K562 (cell line): ENCODE measurements around the gene CD74.

Experiments used
- ELK1 ChIP-seq: sonication (generic); formaldehyde crosslinking; IDR thresholded peaks from 2 replicates; pipeline ENCODE4 v1.8.1; 2022; ENCODE audit warnings: missing genetic modification reagents
- GABPA ChIP-seq: fragments of 200-800 bp; sonication (Bioruptor generic); conservative IDR thresholded peaks from 2 replicates; pipeline ENCODE4 v1.6.1; 2016; ENCODE audit warnings: low read depth, missing genetic modification characterization, missing compliant biosample characterization
- MTA2 ChIP-seq: fragments of 450-650 bp; IDR thresholded peaks from 2 replicates; pipeline ENCODE4 v1.6.1; 2016; ENCODE audit warnings: low read depth
- MYC ChIP-seq, 2 experiments: fragments of 250-450 bp in 1 of 2; sonication (Bioruptor Pico) in 1 of 2; IDR thresholded peaks; 2 replicates each; pipeline versions ENCODE4 v1.5.1 to v1.6.1; 2012 to 2021; ENCODE audit warnings: low read depth in 2 of 2, borderline replicate concordance in 1 of 2, improper control_type of control experiment in 1 of 2, low read length in 1 of 2, mild to moderate bottlenecking in 1 of 2, moderate library complexity in 1 of 2
- POLR2A ChIP-seq: fragments of 450-650 bp; conservative IDR thresholded peaks from 2 replicates; pipeline ENCODE4 v1.6.1; 2016
- ZBTB40 ChIP-seq, 2 experiments: fragments of 450-650 bp in 1 of 2; sonication (generic) in 1 of 2; formaldehyde crosslinking in 1 of 2; IDR thresholded peaks; 2 replicates each; pipeline versions ENCODE4 v1.7.1 to v1.9.0; 2016 to 2022; ENCODE audit warnings: inconsistent platforms in 1 of 2, mild to moderate bottlenecking in 1 of 2, missing genetic modification reagents in 1 of 2
- ZZZ3 ChIP-seq: fragments of 450-650 bp; IDR thresholded peaks from 2 replicates; pipeline ENCODE4 v1.6.1; 2016; ENCODE audit warnings: antibody characterized with exemption, mild to moderate bottlenecking, moderate library complexity
- TF ChIP-seq, protein P1 (sequence below), 3 experiments: IDR thresholded peaks in 2 of 3; conservative IDR thresholded peaks in 1 of 3; 2 replicates each; pipeline ENCODE4 v1.5.1; 2011 to 2012; ENCODE audit warnings: low read length in 3 of 3, mild to moderate bottlenecking in 3 of 3, control low read depth in 2 of 3, improper control_type of control experiment in 1 of 3, inconsistent platforms in 1 of 3, low read depth in 1 of 3, mixed read lengths in 1 of 3, moderate library complexity in 1 of 3; ENCODE audit not compliant: insufficient read depth in 2 of 3
- TF ChIP-seq, protein P2 (sequence below): sonication (generic); formaldehyde crosslinking; IDR thresholded peaks from 2 replicates; pipeline ENCODE4 v1.8.0; 2023; ENCODE audit warnings: mild to moderate bottlenecking, missing genetic modification reagents

DNA sequence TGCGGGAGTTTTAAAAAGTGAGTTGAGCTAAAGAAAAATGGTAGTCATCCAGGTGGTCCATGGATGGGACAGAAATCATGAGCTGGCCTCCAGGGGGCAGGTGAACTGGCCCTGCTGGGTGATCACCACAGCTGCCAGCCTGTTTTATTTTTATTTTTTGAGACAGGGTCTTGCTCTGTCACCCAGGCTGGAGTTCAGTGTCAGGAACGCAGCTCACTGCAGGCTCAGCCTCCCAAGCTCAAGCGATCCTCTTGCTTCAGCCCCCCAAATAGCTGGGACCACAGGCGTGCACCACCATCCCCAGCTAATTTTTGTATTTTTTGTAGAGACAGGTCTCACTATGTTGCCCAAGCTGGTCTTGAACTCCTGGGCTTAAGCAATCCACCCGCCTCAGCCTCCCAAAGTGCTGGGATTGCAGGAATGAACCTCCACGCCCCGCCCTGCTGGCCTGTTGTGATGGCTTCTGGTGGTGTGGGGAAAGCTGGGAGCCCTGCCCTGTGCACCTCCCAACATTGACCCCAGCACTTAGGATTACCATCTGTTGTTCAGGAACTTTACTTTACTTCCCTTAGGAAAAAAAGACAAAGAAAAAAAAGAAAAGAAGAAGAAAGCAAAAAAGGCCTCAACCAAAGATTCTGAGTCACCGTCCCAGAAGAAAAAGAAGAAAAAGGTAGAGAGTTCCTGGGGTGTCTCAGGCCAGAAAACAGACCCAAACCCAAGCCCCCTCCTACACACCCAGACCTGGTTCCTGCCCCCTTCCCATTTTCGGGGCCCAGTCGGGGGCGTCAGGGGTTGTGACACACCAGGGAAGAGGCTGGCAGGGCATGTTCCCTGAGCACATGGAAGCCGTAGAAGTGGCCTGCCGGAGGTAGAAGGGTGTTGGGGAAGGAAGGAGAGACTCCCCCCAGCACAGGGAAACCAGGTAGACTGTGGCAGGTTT lies 14.7 kb downstream of the CD74 start:
- TF ChIP-seq MTA2 (no peak), POLR2A (no peak), ZBTB40 (IDR thresholded peaks at IDR 0.05) (no peak), ZBTB40 (CRISPR knock-in tag; IDR thresholded peaks at IDR 0.05) (no peak), ELK1 (CRISPR knock-in tag) (no peak), GABPA (tag) (no peak), MYC (IDR thresholded peaks at IDR 0.05; ENCODE audit: low read depth, low read length) (no peak), MYC (CRISPR knock-in tag; IDR thresholded peaks at IDR 0.05; ENCODE audit: borderline replicate concordance, low read depth) (no peak), ZZZ3 (no peak)
- TF ChIP-seq, protein P1, sequence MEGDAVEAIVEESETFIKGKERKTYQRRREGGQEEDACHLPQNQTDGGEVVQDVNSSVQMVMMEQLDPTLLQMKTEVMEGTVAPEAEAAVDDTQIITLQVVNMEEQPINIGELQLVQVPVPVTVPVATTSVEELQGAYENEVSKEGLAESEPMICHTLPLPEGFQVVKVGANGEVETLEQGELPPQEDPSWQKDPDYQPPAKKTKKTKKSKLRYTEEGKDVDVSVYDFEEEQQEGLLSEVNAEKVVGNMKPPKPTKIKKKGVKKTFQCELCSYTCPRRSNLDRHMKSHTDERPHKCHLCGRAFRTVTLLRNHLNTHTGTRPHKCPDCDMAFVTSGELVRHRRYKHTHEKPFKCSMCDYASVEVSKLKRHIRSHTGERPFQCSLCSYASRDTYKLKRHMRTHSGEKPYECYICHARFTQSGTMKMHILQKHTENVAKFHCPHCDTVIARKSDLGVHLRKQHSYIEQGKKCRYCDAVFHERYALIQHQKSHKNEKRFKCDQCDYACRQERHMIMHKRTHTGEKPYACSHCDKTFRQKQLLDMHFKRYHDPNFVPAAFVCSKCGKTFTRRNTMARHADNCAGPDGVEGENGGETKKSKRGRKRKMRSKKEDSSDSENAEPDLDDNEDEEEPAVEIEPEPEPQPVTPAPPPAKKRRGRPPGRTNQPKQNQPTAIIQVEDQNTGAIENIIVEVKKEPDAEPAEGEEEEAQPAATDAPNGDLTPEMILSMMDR (IDR thresholded peaks at IDR 0.05 in 2 of 3, conservative IDR thresholded peaks at IDR 0.05 in 1 of 3; ENCODE audit: insufficient read depth in 2 of 3, low read depth in 1 of 3, low read length in 3 of 3), result no peak
- TF ChIP-seq, protein P2, sequence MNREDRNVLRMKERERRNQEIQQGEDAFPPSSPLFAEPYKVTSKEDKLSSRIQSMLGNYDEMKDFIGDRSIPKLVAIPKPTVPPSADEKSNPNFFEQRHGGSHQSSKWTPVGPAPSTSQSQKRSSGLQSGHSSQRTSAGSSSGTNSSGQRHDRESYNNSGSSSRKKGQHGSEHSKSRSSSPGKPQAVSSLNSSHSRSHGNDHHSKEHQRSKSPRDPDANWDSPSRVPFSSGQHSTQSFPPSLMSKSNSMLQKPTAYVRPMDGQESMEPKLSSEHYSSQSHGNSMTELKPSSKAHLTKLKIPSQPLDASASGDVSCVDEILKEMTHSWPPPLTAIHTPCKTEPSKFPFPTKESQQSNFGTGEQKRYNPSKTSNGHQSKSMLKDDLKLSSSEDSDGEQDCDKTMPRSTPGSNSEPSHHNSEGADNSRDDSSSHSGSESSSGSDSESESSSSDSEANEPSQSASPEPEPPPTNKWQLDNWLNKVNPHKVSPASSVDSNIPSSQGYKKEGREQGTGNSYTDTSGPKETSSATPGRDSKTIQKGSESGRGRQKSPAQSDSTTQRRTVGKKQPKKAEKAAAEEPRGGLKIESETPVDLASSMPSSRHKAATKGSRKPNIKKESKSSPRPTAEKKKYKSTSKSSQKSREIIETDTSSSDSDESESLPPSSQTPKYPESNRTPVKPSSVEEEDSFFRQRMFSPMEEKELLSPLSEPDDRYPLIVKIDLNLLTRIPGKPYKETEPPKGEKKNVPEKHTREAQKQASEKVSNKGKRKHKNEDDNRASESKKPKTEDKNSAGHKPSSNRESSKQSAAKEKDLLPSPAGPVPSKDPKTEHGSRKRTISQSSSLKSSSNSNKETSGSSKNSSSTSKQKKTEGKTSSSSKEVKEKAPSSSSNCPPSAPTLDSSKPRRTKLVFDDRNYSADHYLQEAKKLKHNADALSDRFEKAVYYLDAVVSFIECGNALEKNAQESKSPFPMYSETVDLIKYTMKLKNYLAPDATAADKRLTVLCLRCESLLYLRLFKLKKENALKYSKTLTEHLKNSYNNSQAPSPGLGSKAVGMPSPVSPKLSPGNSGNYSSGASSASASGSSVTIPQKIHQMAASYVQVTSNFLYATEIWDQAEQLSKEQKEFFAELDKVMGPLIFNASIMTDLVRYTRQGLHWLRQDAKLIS (CRISPR knock-in tag), result no peak
